Fibroblast of skin of left quadriceps (primary cell): ENCODE measurements around the gene MASP1.

Experiments
- DNase-seq, 2 experiments: peaks; one replicate each; pipeline ENCODE4 v3.0.0-alpha.2; 2013; ENCODE audit warnings: low read depth in 2 of 2

The MASP1 gene

GRCh38 chr3:187295316-187296034 lies 3.9 kb upstream of the MASP1 start:
- no peak for DNase-seq

GRCh38 chr3:187293516-187294430 lies 2.2 kb upstream of the MASP1 start:
- DNase-seq, result peak; percentile 72 to 75

DNA sequence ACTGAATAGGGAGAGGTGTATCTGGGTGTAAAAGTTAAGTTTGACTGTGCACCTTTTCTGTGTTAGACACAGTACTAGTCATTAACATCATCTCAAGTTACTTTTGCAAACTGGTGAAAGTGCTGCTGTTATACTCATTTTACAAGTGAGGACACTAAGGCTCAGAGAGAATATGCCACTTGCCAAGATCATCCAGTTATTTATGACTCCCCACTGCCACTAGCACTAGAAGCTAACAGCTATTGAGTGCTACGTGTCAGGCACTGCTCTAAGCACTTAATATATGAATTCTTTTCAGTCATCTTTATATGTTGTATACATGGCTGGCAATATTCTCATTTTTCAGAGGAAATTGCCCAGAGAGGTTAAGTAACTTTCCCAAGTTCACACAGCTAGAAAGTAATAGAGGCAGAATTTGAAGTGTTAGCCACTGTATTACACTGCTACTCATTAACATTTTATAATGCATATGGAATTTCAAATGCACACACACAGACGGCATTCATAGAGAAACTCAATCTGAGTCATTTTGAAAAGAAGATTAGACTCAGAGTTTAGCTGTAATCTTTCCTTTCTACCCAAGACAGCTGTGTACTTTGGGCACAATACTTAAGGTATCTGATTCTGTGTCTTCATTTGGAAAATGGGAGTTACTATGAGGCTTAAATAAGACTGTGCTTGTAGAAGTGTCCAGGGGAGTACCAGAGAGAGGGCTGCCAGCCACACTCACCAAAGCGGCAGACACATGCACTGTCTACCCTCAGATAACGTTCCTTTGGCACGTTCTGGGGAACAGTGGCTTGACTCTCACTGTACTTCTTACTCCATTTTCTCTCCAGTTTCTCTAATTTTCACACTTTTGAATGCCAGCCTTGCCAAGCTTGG lies 1.3 kb upstream of the MASP1 start:
- peak in 1 of 2 experiments; percentile 13 for DNase-seq

DNA sequence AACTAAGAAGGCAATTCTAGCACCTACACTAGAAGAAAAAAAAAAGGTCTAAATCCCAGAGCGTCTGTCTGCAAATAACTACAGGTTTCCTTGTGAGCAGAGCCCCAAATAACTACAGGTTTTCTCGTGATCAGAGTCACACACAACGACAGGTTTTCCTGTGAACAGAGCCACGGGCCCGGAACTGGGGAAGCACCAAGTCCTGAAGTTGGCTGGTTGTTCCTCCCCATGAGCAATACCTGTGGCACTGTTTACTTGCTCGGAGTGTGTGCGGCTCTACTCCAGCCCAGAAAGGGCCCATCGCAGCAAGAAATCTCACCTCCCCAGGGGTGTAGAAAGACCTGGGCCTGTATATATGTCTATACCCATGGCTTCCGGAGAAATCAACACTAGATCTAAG lies 644 bp upstream of the MASP1 start:
- no peak for DNase-seq

- peak in 1 of 2 experiments; percentile 41 for DNase-seq
These were observed 481 bp downstream of the MASP1 start for GRCh38 chr3:187291001-187291511.

GRCh38 chr3:187290503-187290902 lies 1.0 kb downstream of the MASP1 start:
- no peak for DNase-seq

GRCh38 chr3:187288855-187289605 lies 2.5 kb downstream of the MASP1 start:
- DNase-seq, result no peak

DNA sequence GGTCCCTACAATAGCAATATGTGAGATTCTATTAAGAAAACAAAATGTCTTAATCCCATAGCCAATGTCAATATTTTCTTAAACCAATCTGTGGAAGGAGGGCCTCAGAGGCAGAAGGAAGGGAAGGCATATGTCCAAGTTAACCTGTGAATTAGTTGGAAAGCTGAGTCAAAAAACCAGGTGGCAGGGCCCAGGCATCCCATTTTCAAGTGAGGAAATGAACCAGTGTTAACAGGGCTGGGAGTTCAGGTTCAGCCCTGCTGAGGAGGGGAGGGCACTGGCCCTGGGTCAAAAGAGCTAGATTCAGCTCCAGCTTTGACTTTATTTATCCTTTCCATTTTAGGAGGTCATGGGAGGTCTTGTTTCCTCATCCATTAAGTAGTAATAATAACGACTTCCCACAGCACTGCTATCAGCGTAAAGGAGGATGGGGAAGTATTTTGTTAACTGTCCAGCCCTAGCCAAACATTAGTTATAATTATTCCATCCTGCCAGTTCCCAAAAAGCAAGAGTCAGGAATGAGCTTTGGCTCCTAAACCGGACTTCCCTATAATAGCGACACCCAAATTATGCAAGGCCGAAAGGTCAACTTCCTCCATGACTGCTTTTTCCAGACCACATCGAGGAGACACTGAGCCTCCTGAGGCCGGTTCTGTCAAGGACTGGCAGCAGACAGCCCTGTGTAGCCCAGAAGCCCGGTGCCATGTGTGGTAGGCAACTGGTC lies 3.2 kb downstream of the MASP1 start:
- DNase-seq, result no peak

DNA sequence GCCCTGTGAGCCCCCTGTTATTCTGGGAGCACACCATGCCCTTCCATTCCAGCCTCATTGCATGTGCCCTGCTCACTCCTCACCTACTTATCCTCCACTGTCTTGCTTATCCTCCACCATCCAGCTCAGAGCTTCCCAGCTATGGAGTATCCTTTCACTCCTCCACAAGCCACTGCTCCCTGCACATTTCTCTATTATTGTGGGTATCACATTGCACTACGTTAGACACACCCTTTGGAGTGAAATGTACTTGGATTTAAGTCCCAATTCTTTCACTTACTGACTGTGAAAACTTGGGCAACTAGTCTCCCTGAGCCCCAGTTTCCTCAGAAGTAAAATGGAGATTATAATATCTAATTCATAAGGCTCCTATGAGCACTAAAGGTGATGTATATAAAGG lies 4.3 kb downstream of the MASP1 start:
- DNase-seq, result no peak

DNA sequence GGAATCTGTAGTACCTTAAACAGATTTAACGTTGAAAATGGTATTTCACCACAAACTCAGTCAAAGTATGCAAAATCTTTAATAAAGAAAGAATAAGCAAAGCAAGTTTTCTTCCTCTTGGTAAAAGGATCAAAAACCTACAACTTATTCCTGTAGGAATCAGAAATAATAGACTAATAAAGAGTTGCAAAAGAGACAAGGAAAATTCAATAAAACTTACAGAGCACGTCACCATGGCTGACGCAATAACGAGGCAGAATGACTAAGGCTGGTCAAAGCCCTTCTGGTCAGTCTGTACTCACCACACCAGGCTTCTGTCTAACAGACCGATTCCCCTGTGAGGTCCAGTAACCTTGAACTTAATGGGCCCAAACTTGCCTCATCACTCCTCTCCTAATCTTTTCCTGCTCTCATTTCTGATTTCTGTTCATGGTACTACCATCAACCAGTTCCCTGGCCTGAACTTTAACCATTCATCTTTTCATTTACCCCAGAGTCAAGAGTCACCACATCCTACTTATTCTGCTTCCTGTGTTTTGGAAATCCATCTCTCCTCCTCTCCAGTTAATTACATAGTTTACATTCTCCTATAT lies 5.0 kb downstream of the MASP1 start:
- DNase-seq, result no peak

DNA sequence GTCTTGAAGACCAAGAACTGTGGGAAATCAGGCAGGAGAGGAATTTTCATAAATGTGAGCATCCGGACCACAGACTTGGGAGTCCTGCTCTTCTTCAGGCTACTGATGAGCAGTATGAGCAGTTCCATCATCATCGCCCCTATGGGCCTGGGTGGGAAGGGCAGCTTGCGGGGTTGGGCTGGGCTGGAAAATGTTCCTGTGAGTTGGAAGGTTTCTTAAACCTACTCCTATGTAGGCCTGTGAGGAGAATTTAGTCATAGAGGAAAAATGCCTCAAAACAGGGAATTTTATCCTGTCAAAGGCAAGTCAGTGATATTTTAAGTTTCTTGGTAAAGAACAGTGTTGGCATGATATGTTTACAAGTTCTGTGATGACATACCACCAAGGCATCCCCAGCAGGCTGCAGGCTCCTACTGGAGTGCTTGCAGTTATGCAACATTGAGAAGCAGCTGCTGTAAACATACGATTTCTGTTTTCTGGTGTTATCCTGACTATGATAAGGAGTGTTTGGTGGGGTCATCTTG lies 10.3 kb downstream of the MASP1 start:
- peak; percentile 84 for DNase-seq

GRCh38 chr3:187280644-187281043 lies 10.9 kb downstream of the MASP1 start:
- no peak for DNase-seq

- no peak for DNase-seq
These were observed 14.4 kb downstream of the MASP1 start for GRCh38 chr3:187277129-187277462.

GRCh38 chr3:187276397-187277128 lies 15.0 kb downstream of the MASP1 start:
- no peak for DNase-seq

GRCh38 chr3:187274977-187275338 lies 16.6 kb downstream of the MASP1 start:
- no peak for DNase-seq

DNA sequence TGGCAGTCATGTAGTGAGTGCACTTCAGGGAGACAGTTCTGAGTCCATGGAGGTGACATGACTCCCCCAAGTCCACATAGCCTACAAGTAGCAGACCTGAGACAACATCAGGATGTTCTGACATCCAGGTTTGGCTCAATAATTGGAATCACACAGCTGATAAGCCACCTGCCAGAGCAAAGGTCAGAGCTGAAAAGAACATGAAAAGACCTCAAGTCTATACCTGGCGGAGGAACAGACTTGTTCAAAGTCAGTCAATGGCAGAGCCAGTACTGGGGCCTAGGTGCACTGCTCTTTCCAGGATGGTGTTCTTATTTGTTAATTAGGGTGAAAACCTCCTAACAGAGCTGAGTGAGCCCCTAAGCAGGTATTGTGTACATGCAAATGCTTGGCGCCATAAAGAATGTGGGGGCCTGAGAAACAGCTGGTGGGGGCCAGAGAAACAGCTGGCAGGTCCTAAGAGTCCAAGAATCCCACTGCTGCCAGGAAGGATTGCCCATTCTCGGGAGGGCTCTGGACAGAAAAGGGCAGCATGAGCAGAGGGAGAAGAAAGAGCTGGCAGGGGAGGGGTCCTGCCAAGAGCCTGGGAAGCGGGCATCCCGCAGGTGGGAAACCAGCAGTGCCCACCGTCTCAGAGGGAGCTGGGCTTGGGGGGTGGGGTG lies 17.1 kb downstream of the MASP1 start:
- DNase-seq, result no peak

DNA sequence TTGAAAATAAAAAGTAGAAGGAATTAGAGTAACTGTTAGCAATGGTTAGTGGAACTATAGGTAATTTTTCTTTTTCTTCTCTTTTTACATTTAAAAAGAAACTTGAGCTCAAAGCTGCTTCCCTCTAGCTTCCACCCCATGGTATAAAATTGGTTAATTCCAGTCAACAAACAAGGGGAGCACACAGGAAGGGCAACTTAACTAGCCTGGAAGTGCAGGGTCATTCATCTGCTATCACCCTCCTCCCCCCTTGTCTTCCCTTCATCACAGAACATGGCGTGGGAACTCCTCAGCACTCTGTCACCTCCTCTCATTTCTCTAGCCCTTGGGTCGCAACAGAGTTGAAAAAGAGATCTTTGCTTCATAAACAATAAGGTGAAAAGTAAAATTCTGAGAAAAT lies 20.0 kb downstream of the MASP1 start:
- DNase-seq, result no peak

- no peak for DNase-seq
These were observed 22.1 kb downstream of the MASP1 start for GRCh38 chr3:187269486-187269885.

- DNase-seq, result no peak
These were observed 24.2 kb downstream of the MASP1 start for GRCh38 chr3:187267306-187267705.
